ENCODE measurements around the gene RND3.

The RND3 gene

DNA sequence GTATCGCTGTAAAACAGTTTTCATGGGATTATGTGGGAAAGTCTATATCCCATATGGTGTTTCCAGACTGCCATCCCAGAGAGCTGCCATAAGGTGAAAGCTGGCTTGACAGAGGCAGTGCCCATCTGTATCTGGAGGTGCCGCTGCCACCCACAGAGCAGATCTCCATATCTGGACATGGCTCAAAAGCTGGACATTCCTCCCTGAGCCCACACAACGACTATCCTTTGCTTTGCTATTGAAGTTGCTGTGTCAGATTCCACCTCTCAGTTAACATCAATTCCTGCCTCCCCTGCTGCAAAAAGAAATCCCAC is 55.2 kb downstream of the RND3 start:
- DNase-seq: no peak

DNA sequence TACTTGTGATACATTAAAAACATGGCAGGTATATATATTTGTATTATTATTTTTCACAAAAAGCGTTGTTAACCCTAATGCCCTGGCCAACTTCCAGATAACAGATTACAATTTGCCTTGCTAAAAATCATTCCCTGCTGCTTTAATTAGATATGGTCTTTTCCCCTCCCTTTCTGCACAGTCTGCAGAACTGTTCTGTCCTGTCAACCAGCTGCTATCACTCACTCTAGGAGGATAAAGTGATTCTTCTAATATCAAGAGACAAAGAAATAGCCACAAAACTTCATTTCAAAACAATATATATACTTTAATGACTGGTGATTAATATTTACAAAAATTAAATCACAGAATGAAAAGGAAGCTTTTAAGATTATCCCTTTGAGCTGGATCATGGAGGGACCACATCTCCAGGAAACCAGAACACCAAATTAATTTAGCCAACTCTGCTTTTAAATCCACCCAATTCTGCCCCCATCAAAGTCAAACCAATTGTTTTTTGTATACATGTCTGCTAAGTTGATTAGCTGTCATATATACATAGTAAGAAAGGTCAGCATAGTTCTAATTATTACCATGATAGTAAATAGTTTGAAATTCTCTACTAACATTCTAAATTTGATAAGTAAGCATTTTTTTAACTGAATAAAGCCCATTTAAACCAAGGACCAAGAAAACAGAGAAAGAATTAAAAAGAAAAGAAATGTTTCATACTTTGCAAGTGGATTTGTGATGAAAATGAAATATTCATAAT is 55.7 kb downstream of the RND3 start:
- no peak for DNase-seq

DNA sequence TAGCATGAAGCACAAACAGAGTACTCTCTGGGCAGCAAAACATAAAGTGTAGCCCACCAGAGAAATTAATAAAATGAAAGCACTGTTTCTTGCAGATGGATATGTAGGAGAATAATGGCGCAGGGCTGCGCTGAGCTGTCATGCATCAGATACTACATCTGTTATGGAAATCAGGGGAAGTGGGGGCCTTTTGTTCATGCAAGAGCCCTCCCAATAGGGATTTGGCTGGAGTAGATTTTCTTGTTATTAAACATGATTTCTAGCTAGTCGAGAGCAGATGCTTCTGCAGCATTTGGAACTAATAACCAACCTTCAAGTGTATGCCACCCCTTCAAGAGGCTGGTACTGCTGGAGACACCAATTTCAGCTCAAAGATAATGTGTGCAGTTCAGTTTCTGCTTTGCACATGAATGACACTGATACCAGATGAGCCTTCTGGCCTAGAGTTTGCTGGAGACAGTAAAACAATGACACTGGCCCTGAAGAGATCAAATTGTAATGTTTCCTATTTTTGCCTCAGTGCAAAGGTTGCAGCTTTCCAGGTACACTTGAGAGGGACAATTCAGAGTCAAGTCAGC is 58.0 kb downstream of the RND3 start:
- no peak for DNase-seq

DNA sequence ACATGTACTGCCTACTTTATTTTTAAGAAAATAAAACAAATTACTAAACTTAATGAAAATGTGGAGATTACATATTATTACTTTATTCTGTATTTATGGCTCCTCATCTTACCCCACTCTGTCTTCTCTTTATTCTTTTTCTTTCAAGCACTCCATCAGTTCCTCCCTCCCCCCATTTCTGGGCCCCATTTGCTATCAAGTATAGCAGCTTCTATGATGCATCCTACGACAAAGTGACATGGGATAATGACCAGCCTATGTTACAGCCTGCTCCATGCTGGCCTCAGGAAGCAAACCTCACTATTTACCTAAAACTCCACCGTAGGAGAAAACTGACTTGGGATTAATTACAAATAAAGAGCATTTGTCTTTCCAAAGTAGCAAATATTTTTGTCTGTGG is 58.8 kb downstream of the RND3 start:
- DNase-seq: no peak

DNA sequence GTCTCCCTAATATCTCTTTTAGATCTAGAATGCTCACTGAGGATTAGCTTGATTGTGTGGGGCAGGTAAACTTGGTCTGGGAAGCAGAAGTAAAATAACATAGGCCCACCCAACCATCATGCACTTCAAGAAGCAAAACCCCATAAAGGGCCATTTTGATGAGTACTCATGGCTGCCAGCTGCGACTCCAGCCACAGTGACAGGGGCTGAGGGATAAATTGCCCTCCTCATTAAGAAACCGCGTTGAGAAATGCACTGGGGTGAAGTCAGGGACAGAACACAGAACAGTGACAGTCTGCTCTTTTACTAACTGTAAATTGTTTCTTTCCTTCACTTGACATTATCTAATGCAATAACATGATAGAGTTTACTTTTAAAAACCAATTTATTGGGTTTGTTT is 60.2 kb downstream of the RND3 start:
- no peak for DNase-seq

DNA sequence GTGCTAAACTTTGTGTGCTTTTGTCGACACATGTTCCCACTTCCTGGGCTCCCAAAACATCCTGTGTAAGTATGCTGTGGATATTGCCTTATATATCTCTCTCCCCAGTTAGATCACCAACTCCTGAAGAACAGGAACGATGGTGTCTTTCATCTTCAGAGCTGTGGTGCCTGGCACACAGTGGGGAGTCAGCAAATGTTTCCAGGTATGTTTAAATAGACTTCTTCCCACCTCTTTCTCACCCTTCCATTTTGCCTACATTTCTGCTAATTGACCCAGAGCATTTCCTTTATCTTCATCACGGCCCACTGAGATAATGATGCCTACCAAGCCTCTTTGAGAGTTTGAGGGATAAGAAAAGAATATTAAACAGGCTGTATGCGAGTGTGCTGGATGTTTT is 60.7 kb downstream of the RND3 start:
- no peak for DNase-seq

DNA sequence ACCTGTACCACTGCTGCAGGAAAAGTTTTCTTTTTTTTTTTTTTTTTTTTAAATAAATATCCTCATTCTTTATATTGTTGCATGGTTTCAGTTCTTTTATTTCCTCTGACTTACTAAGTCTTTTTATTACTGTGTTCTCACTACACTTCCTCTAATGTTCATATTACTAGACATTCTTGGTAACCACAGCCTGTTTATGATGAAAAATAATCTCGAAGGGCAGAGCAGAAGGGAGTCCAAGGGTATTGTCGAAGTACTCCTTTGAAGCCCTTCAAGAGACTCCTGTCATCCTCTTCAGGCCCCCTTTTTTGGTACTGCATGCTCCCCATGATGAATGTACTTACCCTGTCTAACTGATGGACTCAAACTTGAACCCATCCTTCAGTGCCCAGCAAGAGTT is 61.2 kb downstream of the RND3 start:
- no peak for DNase-seq

DNA sequence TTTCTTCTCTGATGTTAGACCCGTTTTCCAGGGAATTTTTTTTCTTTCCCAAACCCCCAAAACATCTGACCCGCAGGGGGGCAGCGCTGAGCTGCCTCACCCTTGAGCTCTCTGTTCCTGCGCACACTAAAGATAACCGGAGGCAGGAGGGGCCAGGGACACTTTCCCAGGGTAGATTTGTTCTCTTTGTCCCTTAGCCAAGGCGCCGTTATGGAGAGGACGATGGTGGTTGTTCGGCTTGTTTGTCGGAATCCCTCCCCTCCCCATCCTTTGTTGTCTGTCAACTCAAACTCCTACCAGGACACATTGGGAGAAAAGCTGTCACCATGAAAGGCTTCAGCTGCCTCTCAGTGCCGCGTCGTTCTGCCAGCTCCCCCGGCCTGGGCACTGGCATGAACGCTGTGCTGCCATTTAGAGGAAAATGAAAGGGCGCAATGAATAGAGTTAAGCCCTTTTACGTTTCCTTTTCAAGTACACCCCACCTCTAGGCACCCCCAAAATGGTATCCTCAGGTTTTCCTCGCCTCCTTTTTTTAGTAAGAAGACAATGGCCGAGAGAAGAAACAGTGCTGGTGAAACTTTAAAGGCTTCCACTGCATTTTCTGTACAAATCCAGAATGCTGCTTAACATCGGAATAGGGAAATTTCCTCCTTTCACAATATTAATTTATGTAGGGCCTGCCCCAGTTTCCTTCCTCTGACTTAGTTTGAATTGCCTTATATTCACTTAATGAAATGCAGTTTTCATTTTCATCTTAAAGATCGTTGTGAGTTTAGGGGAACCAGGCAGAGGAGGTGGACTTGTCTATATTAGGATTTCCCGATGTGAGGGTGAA is 62.1 kb downstream of the RND3 start:
- DNase-seq: no peak

DNA sequence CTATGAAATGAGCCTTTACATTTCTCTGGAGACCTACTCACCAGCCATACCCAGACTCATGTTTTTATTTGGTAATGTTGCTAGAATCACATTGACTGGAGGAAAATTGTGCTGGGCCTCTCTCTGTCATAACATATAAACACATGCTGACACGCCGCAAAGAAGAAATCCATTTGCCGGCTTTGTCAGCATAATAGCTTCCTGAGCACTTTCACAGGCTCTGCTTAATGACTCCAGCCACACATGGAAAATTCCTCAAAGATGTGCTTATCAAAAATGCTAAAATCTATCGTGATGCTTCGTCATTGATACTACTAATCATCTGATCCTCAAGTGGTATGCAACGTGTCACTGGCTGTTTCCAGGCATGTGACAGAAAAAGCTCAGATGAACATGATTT is 63.1 kb downstream of the RND3 start:
- DNase-seq: no peak

DNA sequence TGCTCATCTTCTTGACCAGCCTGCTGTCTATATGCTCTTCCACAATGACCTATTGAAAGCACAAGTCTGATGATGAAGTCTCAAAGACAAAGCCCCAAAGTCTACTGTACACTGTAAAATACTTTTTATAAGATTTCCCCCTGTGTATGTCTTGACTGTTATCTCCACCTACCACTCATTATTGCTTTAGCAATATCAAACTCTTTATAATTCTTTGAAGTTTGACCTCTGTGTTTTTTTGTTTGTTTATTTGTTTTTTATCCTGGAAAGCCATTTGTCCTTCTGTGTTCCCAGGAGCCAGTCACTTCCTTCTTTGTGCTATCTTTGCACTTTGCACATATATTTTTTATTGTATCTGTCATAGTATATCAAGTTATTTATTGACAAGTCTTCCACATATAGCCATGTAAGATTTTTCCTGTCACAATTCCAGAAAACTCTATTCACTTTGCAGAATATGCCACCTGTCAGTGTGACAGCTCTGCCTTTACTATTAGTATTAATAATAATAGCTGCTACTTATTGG is 66.3 kb downstream of the RND3 start:
- DNase-seq: no peak

DNA sequence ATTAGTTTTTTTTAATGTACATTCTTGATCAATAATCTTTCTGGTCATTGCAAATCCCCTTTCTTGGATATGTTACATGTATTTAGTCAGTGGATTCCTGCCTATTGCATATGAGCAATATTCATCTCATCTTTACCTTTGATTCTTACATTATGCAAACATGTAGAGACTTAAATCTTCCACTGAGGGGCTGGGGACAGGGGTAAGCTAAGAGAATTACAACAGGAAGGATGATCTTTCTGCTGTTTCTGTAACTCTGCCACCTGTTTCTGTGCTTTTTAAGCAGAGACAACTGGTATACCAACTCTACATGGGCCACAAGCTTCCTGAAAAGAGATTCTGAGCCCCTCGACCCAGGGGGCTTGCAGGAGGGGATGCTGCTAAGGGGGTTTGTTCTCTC is 68.6 kb downstream of the RND3 start:
- no peak for DNase-seq

All from NCI-H1930 (cell line).